RWPE1 (cell line): ENCODE data around the gene HMCN2.

Source experiments
- CTCF ChIA-PET: fragments of 350-600 bp; sonication (Branson Sonifier 250); formaldehyde crosslinking; extraction: SDS; loops from one replicate; lab custom pipeline; 2021; lab: Yijun Ruan, JAX
- POLR2A ChIA-PET: fragments of 400-600 bp; formaldehyde crosslinking; extraction: SDS; loops from one replicate; lab custom pipeline; 2020; ENCODE audit warnings: antibody characterized with exemption; ENCODE audit not compliant: low non-redundant PET; lab: Yijun Ruan, JAX
- DNase-seq: peaks from one replicate; pipeline ENCODE4 v3.0.0; 2012; ENCODE audit warnings: low spot score
- H3K27ac ChIP-seq: fragments of 450-650 bp; 2 replicates; pipeline ENCODE4 v1.5.1; 2017
- TF ChIP-seq, protein P1 (sequence below): fragments of 450-650 bp; conservative IDR thresholded peaks from 2 replicates; pipeline ENCODE4 v1.5.1; 2017; ENCODE audit warnings: low read depth, mild to moderate bottlenecking

Gene HMCN2

DNA sequence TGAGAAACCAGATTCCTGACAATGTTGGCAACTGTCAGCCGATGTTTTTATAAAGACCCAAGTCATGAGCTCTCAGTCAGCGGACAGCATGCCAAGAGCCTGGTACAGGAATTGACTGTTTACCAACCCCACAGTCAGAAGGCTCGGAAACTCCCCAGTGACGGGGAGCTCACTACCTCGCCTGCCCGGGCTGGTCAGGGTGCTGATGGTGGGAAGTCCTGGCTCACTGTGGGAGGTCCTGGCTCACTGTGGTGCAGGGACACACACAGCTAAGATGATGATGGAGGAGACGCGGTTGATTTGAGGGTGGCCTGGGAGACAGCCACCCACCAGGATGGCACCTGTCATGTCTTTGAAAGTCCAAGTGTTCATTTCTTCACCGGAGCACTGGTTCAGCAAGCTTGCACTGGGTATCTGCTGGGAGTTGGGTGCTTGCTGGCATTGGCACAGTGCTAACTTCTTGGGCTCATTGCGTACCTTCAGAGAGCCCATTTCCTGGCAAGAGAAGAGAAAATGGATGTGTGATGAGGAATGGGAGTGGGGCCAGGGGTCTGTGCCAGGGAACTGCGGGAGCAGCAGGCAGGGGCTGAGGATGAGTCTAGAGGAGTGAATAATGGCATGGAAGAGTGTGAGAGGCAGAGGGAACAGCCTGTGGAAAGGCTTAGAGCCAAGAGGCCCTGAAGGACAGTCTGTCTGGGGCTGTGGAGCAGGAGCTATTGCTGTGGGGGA, 194.5 kb downstream of the HMCN2 start:
- H3K27ac ChIP-seq = peak overlapping the region; percentile 37
- TF ChIP-seq, protein P1, sequence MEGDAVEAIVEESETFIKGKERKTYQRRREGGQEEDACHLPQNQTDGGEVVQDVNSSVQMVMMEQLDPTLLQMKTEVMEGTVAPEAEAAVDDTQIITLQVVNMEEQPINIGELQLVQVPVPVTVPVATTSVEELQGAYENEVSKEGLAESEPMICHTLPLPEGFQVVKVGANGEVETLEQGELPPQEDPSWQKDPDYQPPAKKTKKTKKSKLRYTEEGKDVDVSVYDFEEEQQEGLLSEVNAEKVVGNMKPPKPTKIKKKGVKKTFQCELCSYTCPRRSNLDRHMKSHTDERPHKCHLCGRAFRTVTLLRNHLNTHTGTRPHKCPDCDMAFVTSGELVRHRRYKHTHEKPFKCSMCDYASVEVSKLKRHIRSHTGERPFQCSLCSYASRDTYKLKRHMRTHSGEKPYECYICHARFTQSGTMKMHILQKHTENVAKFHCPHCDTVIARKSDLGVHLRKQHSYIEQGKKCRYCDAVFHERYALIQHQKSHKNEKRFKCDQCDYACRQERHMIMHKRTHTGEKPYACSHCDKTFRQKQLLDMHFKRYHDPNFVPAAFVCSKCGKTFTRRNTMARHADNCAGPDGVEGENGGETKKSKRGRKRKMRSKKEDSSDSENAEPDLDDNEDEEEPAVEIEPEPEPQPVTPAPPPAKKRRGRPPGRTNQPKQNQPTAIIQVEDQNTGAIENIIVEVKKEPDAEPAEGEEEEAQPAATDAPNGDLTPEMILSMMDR = no peak
- ChIA-PET CTCF (interaction anchor here (0.5 to 7.3 kb wide), 9 partner anchors 8 to 234 kb away, joined by 3 to 89 read pairs (median 4); partner anchors contain the start of gene EXOSC2), POLR2A (no interaction called here)
- DNase-seq = no peak

- CTCF ChIA-PET = interaction anchor here (0.6 to 7.3 kb wide), 7 partner anchors 9 to 720 kb away, joined by 3 to 89 read pairs (median 4); no protein-coding TSS in a partner anchor
- TF ChIP-seq, protein P1 = peak; percentile 97
- POLR2A ChIA-PET = no interaction called here
- peak; percentile 78 for DNase-seq
- H3K27ac ChIP-seq = peak overlapping the region; percentile 37
These were observed 195.7 kb downstream of the HMCN2 start for GRCh38 chr9:130461218-130461630.

DNA sequence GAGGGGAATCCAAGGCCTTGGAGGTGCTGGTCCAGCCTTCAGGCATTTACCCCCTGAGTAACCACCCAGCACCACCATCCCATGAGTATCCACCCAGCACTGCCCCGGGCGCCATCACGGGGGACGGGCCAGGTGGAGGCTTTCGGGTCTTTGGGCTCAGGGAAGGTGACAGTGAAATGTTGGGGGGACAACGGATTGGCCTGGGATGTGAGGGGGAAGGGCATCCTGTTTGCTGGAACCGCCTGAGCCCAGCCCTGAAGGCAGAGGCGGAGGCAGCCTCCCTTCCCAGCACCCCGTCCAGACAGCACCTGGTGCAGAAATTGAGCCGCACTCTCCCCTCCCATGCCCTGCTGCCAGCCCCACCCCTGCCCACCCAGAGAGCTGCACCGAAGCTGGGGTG, 196.2 kb downstream of the HMCN2 start:
- POLR2A ChIA-PET = no interaction called here
- TF ChIP-seq, protein P1 = no peak
- CTCF ChIA-PET = interaction anchor here (0.6 to 7.3 kb wide), 5 partner anchors 10 to 720 kb away, joined by 3 to 89 read pairs (median 4); no protein-coding TSS in a partner anchor
- DNase-seq = no peak
- H3K27ac ChIP-seq = 0 out of 2 replicates have a peak overlapping the region, but pooled peaks have one; percentile 37

DNA sequence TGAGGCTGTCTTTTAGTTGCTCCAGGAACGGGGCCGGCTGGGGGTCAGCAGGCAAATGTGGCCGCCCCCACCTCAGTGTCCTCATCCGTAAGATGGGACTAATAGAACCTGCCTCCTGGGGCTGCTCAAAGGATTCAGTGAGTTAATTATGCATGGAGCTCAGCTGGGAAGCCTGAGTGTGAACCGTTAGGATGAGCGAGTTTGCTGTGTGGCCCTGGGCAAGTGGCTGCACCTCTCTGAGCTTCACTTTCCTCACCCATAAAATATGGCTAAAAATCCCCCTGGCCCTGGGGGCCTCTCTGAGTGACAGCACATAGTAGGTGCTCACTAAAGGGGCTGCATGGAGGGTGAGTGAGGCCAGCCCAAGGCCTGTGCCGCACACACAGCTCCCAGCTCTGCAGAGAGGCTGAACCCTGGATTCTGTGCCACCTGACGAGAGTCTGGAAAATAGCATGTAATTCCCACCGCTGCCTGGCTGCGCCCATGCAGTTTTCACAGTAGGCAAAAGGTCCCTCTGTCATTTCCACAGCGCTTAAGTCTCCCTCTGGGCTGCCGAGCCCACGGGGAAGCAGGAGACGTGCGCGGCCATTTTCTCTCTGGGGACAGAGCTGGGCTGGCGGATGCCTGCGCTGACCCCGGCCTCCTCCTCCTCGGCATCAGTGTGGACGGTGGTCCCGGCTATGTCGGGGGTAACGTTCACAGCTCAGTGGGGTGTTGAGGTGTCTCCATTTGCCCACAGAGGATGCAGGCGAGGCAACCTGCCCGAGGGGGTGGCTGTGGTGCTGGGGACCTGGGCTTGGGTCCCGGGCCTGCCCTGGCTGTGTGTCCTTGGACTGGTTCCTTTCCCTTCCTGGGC, 197.4 kb downstream of the HMCN2 start:
- no peak overlapping the region for H3K27ac ChIP-seq
- ChIA-PET CTCF (interaction anchor here (0.6 to 7.3 kb wide), 7 partner anchors 8 to 407 kb away, joined by 3 to 89 read pairs (median 3); no protein-coding TSS in a partner anchor), POLR2A (interaction anchor here (0.6 kb wide), 2 partner anchors 117 to 211 kb away, joined by 6 to 12 read pairs; partner anchors contain the start of gene FUBP3)
- TF ChIP-seq, protein P1 = no peak
- DNase-seq = no peak

GRCh38 chr9:130463763-130464745, 198.5 kb downstream of the HMCN2 start:
- CTCF ChIA-PET = interaction anchor here (0.6 to 7.3 kb wide), 6 partner anchors 11 to 738 kb away, joined by 3 to 89 read pairs (median 4); no protein-coding TSS in a partner anchor
- POLR2A ChIA-PET = interaction anchor here (0.6 kb wide), 2 partner anchors 109 to 115 kb away, joined by 5 to 6 read pairs; partner anchors contain the start of gene FUBP3
- no peak for DNase-seq
- TF ChIP-seq, protein P1 = no peak
- 0 out of 2 replicates have a peak overlapping the region, but pooled peaks have one; percentile 1 for H3K27ac ChIP-seq
